H54 (cell line): ENCODE results near the gene SIK2.

Source experiments
- DNase-seq: peaks from one replicate; pipeline ENCODE4 v3.0.0; 2011; ENCODE audit warnings: low spot score, mixed read lengths; ENCODE audit not compliant: insufficient read length
- FAIRE-seq: peaks from 3 replicates; lab custom pipeline; 2011; peaks lifted over from hg19 to GRCh38; lab: Jason Lieb, UNC
- POLR2A ChIP-seq: IDR thresholded peaks from 2 replicates; pipeline ENCODE4 v1.6.1; 2011; ENCODE audit warnings: low read depth, mild to moderate bottlenecking, low read length

Gene SIK2

DNA sequence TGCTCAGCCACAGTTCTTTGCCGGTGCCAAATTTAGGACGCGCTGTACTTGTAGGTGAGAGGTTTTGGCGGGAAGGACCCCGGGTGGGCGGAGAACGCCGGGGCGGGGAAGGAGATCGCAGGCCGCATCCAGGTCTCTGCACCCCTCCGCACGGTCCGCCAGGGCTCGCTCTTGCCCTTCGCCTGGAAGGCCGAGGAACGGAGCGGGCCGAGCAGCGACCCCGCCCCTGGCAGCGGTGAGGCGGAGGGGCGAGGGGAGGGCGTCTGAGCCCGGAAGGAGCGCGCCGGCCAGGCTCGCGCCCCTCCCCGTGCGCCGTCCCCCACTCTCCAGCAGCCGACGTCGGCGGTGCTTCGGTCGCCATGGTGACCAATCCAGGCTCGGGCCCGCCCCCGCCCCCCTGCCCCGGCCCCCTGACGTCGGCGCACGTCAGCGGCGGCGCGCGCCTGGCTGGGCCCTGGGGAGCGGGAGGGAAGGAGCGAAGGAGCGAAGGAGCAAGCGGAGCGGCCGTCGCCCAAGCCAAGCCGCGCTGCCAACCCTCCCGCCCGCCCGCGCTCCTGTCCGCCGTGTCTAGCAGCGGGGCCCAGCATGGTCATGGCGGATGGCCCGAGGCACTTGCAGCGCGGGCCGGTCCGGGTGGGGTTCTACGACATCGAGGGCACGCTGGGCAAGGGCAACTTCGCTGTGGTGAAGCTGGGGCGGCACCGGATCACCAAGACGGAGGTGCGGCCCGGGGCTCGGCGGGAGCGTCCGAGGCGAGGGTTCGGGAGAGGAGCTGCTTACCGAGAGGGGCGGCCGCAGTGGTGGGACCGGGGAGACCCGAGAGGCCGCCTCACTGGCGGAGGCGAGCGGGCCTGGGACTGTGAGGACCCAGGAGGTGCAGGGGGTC lies at the start of gene SIK2:
Gene SIK2 (plus strand): TSS at position 471 of the 886 bp plus-strand sequence. CDS start 115 bp downstream, at position 586.
- no peak; the same call in 1 of the 2 replicates for TF ChIP-seq POLR2A
- peak; percentile 72 for FAIRE-seq

GRCh38 chr11:111554532-111554931 lies 47.7 kb upstream of the SIK2 start:
- DNase-seq, result no peak
- peak; percentile 41 for FAIRE-seq
- TF ChIP-seq POLR2A, result no peak

More for the DNA sequence above, at the start of gene SIK2:
- DNase-seq, result peak; percentile 74

GRCh38 chr11:111555255-111555654 lies 47.0 kb upstream of the SIK2 start:
- DNase-seq (no peak), FAIRE-seq (no peak)
- TF ChIP-seq POLR2A, result no peak

DNA sequence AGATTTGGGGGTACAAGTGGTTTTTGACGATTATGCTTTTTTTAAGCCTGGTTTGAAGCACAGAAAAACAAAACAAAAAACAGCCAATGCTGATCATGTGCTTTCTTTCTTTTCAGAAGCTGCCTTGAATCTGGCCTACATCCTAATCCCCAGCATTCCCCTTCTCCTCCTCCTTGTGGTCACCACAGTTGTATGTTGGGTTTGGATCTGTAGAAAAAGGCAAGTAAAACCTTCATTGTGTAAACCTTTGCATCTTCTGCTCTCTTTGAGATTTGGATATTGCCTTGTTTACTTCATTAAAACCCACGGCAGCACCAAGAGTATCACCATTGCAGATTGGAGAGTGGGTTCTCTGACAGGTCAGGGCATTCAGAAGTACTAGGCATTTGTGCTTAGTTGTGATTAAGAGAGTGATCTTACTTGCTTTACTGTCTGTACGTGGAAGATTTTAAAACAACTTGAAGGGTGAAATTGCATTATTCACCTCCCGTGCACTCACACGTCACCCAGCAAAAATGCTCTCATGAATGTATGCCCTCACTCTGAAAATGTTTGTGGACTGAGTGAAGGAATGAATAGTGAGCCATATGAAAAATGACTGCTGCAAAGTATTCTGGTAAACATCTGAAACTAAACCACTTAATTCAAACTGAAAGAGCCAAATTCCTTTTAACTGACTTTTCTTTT lies 44.7 kb upstream of the SIK2 start:
- TF ChIP-seq POLR2A, result no peak
- FAIRE-seq (peak; percentile 89), DNase-seq (peak; percentile 23)

GRCh38 chr11:111559800-111560464 lies 42.3 kb upstream of the SIK2 start:
- no peak for TF ChIP-seq POLR2A
- FAIRE-seq (no peak), DNase-seq (no peak)

GRCh38 chr11:111560800-111561199 lies 41.4 kb upstream of the SIK2 start:
- TF ChIP-seq POLR2A, result no peak
- FAIRE-seq (no peak), DNase-seq (no peak)

DNA sequence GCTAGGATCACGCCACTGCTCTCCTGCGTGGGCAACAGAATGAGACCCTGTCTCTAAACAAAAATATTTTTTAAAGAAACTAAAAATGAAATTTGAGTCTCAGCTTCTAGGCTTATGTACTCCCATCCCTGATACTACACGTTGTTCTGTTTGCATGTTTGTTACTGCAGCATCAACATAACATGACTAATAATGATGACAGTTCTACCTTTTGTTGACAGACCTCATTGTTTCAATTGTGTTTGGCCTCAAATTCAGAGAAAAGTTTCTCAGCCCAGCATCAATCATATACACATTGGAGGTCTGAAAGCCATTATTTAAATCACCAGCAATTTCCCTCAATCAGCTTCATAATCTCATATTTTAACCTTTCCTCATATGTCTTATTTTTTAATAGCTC lies 40.9 kb upstream of the SIK2 start:
- FAIRE-seq (no peak), DNase-seq (no peak)
- TF ChIP-seq POLR2A, result no peak

DNA sequence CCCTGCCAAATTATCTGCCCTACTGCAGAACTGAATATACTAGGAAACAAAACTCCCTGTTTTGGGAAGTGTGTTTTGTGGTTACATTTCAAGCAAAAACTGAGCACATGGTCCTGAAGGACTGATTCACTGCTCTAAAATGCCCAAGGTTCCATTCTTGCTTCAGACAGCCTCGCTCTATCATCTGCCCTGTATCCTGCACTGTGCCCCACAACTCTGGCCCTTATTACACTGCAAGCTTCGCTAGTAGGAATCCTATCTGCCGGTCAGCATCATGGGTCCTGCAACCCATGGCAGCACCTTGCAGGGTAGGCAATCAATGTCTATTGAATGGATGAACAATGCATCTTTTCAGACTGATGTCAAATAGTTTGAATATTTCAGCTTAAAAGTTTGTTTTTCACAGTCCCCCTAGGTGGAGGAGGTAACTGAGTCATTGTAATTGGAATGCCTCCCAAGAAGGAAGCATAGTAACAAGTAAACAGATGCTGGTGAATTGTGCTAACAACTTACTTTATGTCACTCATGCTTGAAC lies 40.4 kb upstream of the SIK2 start:
- FAIRE-seq, result peak; percentile 93

DNA sequence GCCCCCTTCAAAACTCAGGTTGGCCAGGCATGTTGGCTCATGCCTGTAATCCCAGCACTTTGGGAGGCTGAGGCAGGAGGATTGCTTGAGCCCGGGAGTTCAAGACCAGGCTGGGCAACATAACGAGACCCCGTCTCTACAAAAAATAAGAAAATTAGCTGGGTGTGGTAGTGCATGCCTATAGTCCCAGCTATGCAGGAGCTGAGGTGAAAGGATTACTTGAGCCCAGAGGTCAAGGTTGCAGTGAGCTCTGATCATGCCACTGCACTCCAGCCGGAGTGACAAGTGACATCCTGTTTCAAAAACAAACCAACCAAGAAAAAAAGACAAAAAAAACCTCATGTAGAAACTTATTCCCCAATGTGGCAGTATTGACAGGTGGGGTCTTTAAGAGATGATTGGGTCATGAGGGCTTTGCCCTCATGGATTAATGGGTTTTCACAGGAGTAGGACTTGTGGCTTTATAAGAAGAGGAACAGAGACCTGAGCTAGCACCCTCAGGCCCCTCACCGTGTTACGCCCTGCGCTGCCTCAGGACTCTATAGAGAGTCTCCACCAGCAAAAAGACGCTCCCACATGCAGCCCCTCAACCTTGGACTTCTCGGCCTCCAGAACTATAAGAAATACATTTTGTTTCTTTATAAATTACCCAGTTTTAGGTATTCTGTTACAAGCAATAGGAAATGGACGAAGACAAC lies 39.4 kb upstream of the SIK2 start:
- no peak for FAIRE-seq
- DNase-seq, result no peak
- TF ChIP-seq POLR2A, result no peak

More for the DNA sequence above, 40.4 kb upstream of the SIK2 start:
- no peak for TF ChIP-seq POLR2A
- peak; percentile 25 for DNase-seq

DNA sequence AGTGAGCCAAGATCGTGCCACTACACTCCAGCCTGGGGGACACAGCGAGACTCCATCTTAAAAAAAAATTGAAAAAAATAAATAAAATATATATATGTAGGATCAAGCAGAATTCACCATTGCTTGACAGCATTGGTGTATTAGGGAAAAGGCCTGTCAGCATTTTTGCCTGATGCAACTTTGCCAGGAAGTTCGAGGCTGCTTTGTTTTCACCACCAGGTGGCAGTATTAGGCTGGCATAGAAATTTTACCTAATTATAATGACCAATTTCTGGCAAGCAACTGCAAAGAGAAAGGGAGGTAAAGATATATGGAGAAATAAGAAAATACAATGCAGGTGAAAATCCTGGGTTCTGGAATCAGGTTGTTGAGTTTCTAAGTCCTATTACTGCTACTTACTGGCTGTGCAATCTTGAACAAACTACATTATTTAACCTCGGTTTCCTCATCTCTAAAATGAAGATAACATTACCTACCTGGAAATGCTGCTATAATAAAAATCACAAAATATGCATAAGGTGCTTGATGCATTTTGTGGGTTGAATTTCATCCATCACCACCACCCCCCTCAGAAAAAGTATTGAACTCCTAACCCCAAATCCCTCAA lies 37.0 kb upstream of the SIK2 start:
- TF ChIP-seq POLR2A, result no peak
- DNase-seq (no peak), FAIRE-seq (peak; percentile 41)

DNA sequence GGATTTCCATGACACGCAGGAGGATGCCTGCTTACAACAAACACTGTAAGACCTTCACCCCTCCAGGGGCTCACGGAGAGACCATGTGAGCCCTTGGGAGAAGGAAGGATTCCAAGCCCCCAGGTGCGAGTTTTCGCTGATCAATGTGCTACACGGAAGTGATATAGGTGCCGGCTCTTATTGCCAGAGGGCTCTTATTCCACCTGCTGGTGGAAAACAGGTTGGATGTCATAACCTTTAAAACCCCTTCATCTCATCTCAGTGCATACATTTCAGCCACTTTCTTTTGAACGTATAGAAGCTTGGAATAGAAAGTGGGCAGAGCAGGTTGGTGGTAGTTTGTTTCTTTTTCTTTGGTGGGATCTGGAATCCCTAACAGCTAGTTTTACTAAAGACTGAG lies 35.9 kb upstream of the SIK2 start:
- TF ChIP-seq POLR2A, result no peak
- no peak for FAIRE-seq
- DNase-seq, result no peak

- no peak for DNase-seq
- FAIRE-seq, result no peak
- TF ChIP-seq POLR2A, result no peak
Observed at GRCh38 chr11:111569476-111569875, 32.8 kb upstream of the SIK2 start.

DNA sequence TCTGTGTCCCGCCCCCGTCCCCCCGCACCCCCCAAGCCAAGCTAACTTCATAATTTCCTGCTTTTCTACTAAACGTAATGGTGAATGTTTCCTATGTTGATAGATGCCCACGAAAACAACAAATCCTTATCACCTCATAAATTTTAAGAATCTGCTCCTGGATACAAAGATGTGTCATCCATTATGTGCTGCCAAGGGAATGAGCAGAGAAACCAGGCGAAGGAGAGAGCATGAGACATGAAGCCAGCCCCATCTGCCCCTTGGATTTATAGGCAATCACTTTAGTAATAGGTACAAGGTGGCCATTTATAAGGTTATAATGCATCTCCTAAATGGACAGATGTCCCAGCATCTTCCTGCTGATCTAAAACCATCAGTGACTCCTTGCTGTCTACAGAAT lies 31.5 kb upstream of the SIK2 start:
- DNase-seq, result no peak
- TF ChIP-seq POLR2A, result no peak

More for the DNA sequence above, 31.5 kb upstream of the SIK2 start:
- FAIRE-seq, result no peak
